SK-N-SH treated with all-trans-retinoic acid at 6 μM for 48 hours (cell line): ENCODE results near the gene CBX1.

ENCODE experiments used
- POU6F1 ChIP-seq: fragments of 250-450 bp; sonication (Bioruptor Pico); IDR thresholded peaks from 2 replicates; pipeline ENCODE4 v1.8.0; 2021; ENCODE audit warnings: low read depth, mild to moderate bottlenecking, moderate library complexity, borderline replicate concordance
- PPARA ChIP-seq: fragments of 250-450 bp; sonication (Bioruptor Pico); IDR thresholded peaks from 2 replicates; pipeline ENCODE4 v1.5.0; 2020; ENCODE audit warnings: mild to moderate bottlenecking, borderline replicate concordance
- RARB ChIP-seq: fragments of 250-450 bp; sonication (Bioruptor Pico); IDR thresholded peaks from 2 replicates; pipeline ENCODE4 v1.8.0; 2021; ENCODE audit warnings: mild to moderate bottlenecking, moderate library complexity
- TOX ChIP-seq: fragments of 250-450 bp; sonication (Bioruptor Pico); IDR thresholded peaks from 2 replicates; pipeline ENCODE4 v1.8.0; 2021; ENCODE audit warnings: mild to moderate bottlenecking, moderate library complexity, borderline replicate concordance
- TSHZ2 ChIP-seq: fragments of 250-450 bp; sonication (Bioruptor Pico); IDR thresholded peaks from 2 replicates; pipeline ENCODE4 v1.5.0; 2020; ENCODE audit warnings: mild to moderate bottlenecking, moderate library complexity

GRCh38 chr17:48104440-48104839 lies 3.2 kb upstream of the CBX1 start:
- TF ChIP-seq TSHZ2 (no peak), TOX (no peak), RARB (CRISPR knock-in tag) (no peak), POU6F1 (CRISPR knock-in tag) (no peak), PPARA (CRISPR knock-in tag) (no peak)
